HepG2 (cell line): ENCODE results near the gene P3H3. TPM values are rescaled to one million over a fixed set of nuclear protein-coding genes. Genes with fewer than 3 reads are reported as not detected.

Experiments
- AGO2 ChIP-seq: fragments of 200-400 bp; formaldehyde crosslinking; optimal IDR thresholded peaks from 2 replicates; pipeline ENCODE3; 2017; ENCODE audit warnings: mild to moderate bottlenecking, low read depth, low read length, moderate library complexity
- AKNA ChIP-seq: sonication (generic); formaldehyde crosslinking; IDR thresholded peaks from 2 replicates; pipeline ENCODE4 v1.4.0; 2020; ENCODE audit warnings: missing genetic modification reagents, borderline replicate concordance
- CREB3 ChIP-seq: sonication (generic); formaldehyde crosslinking; IDR thresholded peaks from 2 replicates; pipeline ENCODE4 v1.5.0; 2020; ENCODE audit warnings: missing genetic modification reagents
- GABPB1 ChIP-seq: IDR thresholded peaks from 2 replicates; pipeline ENCODE4 v1.6.1; 2016; ENCODE audit warnings: mild to moderate bottlenecking, missing genetic modification reagents, moderate library complexity, missing compliant biosample characterization
- KIAA2018 ChIP-seq: sonication (generic); formaldehyde crosslinking; IDR thresholded peaks from 2 replicates; pipeline ENCODE4 v1.5.0; 2020; ENCODE audit warnings: mild to moderate bottlenecking, missing genetic modification reagents, borderline replicate concordance
- PCBP2 ChIP-seq: fragments of 200-400 bp; formaldehyde crosslinking; optimal IDR thresholded peaks from 2 replicates; pipeline ENCODE3; 2018; ENCODE audit warnings: low read length, low read depth; ENCODE audit not compliant: poor library complexity, severe bottlenecking
- SNAPC2 ChIP-seq: sonication (generic); formaldehyde crosslinking; IDR thresholded peaks from 2 replicates; pipeline ENCODE4 v1.8.1; 2022; ENCODE audit warnings: mild to moderate bottlenecking, missing genetic modification reagents
- TFDP1 ChIP-seq: IDR thresholded peaks from 2 replicates; pipeline ENCODE4 v1.6.1; 2016; ENCODE audit warnings: missing compliant biosample characterization, missing genetic modification reagents, borderline replicate concordance
- ZNF784 ChIP-seq: sonication (generic); formaldehyde crosslinking; IDR thresholded peaks from 2 replicates; pipeline ENCODE4 v1.5.1; 2020; ENCODE audit warnings: missing genetic modification reagents, mild to moderate bottlenecking, borderline replicate concordance
- ZSCAN5A ChIP-seq: sonication (generic); formaldehyde crosslinking; IDR thresholded peaks from 2 replicates; pipeline ENCODE4 v1.8.0; 2022; ENCODE audit warnings: mild to moderate bottlenecking, missing genetic modification reagents, borderline replicate concordance
- polyA plus RNA-seq, 8 experiments: library from polyadenylated mRNA; depleted of rRNA in 3 of 8; stranded (reverse) in 7 of 8; unstranded in 1 of 8; fragments of >200 nt; fragmentation: Illumina TruSeq in 4 of 8; extraction: Trizol in 4 of 8; gene quantifications; 2 replicates each; pipeline versions ENCODE4 v1.2.1 to v1.2.3, GENCODE V29; 2011 to 2016; ENCODE audit warnings: low read depth in 4 of 8, missing spikeins in 1 of 8, mixed read lengths in 1 of 8; ENCODE audit not compliant: insufficient read depth in 1 of 8
- total RNA-seq, 5 experiments: library from RNA; depleted of rRNA; stranded (reverse); fragments of >200 nt; fragmentation: Illumina TruSeq; extraction: Trizol; gene quantifications; 2 replicates each; pipeline ENCODE4 v1.2.3, GENCODE V29; 2016; ENCODE audit warnings: low read depth in 1 of 5

Gene P3H3
- total and polyA plus RNA-seq, 2 of the 13 experiments (the other 11 are each of a cell fraction or from before 2014, with no cell fraction given): 20.1 to 20.5 TPM

- no peak for TF ChIP-seq AKNA (CRISPR knock-in tag)
- TF ChIP-seq ZSCAN5A: no peak
- TF ChIP-seq KIAA2018: no peak
- peak; percentile 44 for TF ChIP-seq AGO2
- TF ChIP-seq SNAPC2 (CRISPR knock-in tag): no peak
- TF ChIP-seq CREB3 (CRISPR knock-in tag): no peak; the same call in 1 of the 2 replicates
- TF ChIP-seq ZNF784 (CRISPR knock-in tag): 0 out of 2 replicates have a peak, but pooled peaks have one; percentile 5
- TF ChIP-seq PCBP2: no peak
- no peak for TF ChIP-seq TFDP1 (CRISPR knock-in tag)
- TF ChIP-seq GABPB1 (CRISPR knock-in tag): no peak
These were observed 38.8 kb downstream of the P3H3 start (continued) for GRCh38 chr12:6866920-6867412.
